ENCODE data around the gene SPARCL1.

The SPARCL1 gene

DNA sequence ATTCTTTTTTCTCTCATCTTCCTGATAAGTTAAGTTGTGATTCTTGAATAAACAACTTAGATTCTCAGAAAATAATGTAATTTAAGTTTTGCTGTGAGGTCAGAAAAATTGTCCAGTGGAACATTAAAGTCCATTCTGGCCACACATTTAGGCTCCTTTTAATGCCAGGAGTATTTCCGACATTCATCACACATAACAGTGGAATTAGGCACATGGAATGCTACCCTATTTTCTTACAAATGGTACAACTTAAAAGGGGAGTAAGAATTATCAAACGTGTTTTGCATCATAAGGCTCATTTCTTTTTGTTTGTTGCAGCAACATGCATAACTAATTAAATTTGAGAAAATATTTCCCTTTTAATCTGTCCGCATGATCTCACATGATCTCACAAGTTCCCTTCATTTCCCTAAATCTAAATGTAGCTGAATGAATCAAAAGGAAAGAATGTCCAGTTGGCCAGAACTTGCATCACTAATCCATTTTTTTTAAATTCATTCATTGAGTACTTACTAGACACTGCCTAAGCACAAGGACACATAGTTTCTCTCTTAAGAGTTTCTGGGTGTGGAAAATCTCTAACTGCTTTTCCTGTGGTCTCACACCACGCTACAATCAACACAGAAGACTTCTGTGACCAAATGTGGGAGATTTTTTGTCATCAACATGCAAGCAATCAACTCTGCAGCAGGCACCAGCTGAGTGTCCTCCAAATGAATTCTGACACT, 22.0 kb downstream of the SPARCL1 start:
- no peaks in the 10 kb centered on the region for H3K79me2 ChIP-seq (ENCODE audit: insufficient read depth, low read length)
- H3F3A ChIP-seq (ENCODE audit: insufficient read depth) = no peaks in the 10 kb centered on the region
- no peaks in the 10 kb centered on the region for H3K27me3 ChIP-seq (ENCODE audit: low read length)
- H3K9me3 ChIP-seq (ENCODE audit: insufficient read depth, low read length) = no peaks in the 10 kb centered on the region
- no peaks in the 10 kb centered on the region for H4K20me1 ChIP-seq (ENCODE audit: low read depth, low read length)
- H3K4me3 ChIP-seq (ENCODE audit: insufficient read depth, low read length, poor library complexity, severe bottlenecking) = no peak overlapping the region
- no peaks in the 10 kb centered on the region for H3K9me2 ChIP-seq (replicated peaks; ENCODE audit: insufficient read depth, low read length)
- no peak for TF ChIP-seq EZH2phosphoT487 (conservative IDR thresholded peaks at IDR 0.05; ENCODE audit: low read length)
- TF ChIP-seq, protein P1, sequence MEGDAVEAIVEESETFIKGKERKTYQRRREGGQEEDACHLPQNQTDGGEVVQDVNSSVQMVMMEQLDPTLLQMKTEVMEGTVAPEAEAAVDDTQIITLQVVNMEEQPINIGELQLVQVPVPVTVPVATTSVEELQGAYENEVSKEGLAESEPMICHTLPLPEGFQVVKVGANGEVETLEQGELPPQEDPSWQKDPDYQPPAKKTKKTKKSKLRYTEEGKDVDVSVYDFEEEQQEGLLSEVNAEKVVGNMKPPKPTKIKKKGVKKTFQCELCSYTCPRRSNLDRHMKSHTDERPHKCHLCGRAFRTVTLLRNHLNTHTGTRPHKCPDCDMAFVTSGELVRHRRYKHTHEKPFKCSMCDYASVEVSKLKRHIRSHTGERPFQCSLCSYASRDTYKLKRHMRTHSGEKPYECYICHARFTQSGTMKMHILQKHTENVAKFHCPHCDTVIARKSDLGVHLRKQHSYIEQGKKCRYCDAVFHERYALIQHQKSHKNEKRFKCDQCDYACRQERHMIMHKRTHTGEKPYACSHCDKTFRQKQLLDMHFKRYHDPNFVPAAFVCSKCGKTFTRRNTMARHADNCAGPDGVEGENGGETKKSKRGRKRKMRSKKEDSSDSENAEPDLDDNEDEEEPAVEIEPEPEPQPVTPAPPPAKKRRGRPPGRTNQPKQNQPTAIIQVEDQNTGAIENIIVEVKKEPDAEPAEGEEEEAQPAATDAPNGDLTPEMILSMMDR (IDR thresholded peaks at IDR 0.05; ENCODE audit: insufficient read depth, low read length, poor library complexity, severe bottlenecking) = no peak
- no peak overlapping the region for H2AFZ ChIP-seq (ENCODE audit: low read depth, low read length, severe bottlenecking)
- no peaks in the 10 kb centered on the region for H3K36me3 ChIP-seq (ENCODE audit: low read length)
- H3K4me2 ChIP-seq (ENCODE audit: low read depth, low read length, poor library complexity, severe bottlenecking) = no peak overlapping the region
- H3K9ac ChIP-seq (ENCODE audit: low read length) = no peak overlapping the region
- H3K27ac ChIP-seq (ENCODE audit: low read depth, low read length) = no peak overlapping the region

DNA sequence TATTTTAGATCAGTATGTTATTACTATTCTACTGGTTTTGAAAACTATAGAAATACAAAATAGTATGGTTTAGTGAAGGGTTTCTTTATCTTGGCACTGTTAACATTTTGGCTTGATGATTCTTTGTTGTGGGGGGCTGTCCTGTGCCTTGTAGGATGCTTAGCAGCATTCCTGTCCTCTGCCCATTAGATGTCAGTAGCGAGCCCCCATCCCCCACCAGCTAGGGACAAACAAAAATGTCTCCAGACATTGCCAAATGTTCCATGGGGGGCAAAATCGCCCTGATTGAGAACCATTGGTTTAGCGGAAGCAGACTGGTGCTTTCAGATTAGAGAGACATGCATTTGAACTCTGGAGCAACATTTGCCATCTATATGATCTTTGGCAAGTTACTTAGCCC, 23.3 kb downstream of the SPARCL1 start:
- TF ChIP-seq EZH2phosphoT487 (conservative IDR thresholded peaks at IDR 0.05; ENCODE audit: low read length) = no peak
- TF ChIP-seq, protein P1 (IDR thresholded peaks at IDR 0.05; ENCODE audit: insufficient read depth, low read length, poor library complexity, severe bottlenecking) = no peak
- H2AFZ ChIP-seq (ENCODE audit: low read depth, low read length, severe bottlenecking) = no peak overlapping the region
- H3K9me2 ChIP-seq (replicated peaks; ENCODE audit: insufficient read depth, low read length) = no peaks in the 10 kb centered on the region
- H3K36me3 ChIP-seq (ENCODE audit: low read length) = no peaks in the 10 kb centered on the region
- no peaks in the 10 kb centered on the region for H3K79me2 ChIP-seq (ENCODE audit: insufficient read depth, low read length)
- H3F3A ChIP-seq (ENCODE audit: insufficient read depth) = no peaks in the 10 kb centered on the region
- H3K9me3 ChIP-seq (ENCODE audit: insufficient read depth, low read length) = no peaks in the 10 kb centered on the region
- no peak overlapping the region for H3K27ac ChIP-seq (ENCODE audit: low read depth, low read length)
- H3K27me3 ChIP-seq (ENCODE audit: low read length) = no peaks in the 10 kb centered on the region
- no peak overlapping the region for H3K4me3 ChIP-seq (ENCODE audit: insufficient read depth, low read length, poor library complexity, severe bottlenecking)
- no peak overlapping the region for H3K4me2 ChIP-seq (ENCODE audit: low read depth, low read length, poor library complexity, severe bottlenecking)
- no peak overlapping the region for H3K9ac ChIP-seq (ENCODE audit: low read length)
- H4K20me1 ChIP-seq (ENCODE audit: low read depth, low read length) = no peaks in the 10 kb centered on the region

DNA sequence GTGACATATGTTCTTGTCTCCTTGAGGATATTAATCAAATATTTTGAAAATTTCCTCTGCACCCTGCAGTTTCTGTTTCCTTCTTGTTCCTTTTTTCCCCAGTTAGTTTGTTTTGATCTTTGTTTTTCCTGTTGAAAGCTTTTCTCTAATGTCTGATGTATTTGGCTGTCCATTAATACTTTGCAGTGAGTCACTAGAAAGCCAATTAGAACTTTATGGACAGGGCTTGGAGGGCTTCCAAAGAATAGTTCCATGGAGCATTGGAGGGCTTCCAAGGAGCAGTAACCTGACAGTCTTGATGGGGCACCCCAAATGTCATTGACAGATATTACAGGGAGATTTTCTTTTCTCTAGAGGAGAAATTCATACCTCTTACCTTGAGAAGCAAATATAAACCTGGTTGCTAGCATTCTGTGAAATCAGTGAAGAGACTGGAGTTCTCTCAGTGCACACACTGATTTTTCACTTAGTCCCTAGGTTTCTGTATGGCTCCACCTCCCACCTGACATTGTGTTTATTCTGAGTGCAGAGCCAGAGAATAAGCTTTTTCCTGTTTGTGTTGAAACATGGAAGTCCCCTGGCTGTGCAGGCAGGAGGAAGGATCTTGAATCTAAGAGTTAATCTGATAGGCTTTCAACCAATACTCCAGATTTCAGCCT, 26.5 kb downstream of the SPARCL1 start:
- Histone ChIP-seq H3K4me2 (ENCODE audit: low read depth, low read length, poor library complexity, severe bottlenecking) (no peak overlapping the region), H3F3A (ENCODE audit: insufficient read depth) (no peaks in the 10 kb centered on the region), H3K9ac (ENCODE audit: low read length) (no peak overlapping the region), H3K79me2 (ENCODE audit: insufficient read depth, low read length) (no peaks in the 10 kb centered on the region), H3K27me3 (ENCODE audit: low read length) (no peaks in the 10 kb centered on the region), H3K9me3 (ENCODE audit: insufficient read depth, low read length) (no peaks in the 10 kb centered on the region), H3K36me3 (ENCODE audit: low read length) (no peaks in the 10 kb centered on the region), H3K9me2 (replicated peaks; ENCODE audit: insufficient read depth, low read length) (no peaks in the 10 kb centered on the region), H2AFZ (ENCODE audit: low read depth, low read length, severe bottlenecking) (no peak overlapping the region), H3K27ac (ENCODE audit: low read depth, low read length) (no peak overlapping the region), H3K4me3 (ENCODE audit: insufficient read depth, low read length, poor library complexity, severe bottlenecking) (no peak overlapping the region), H4K20me1 (ENCODE audit: low read depth, low read length) (no peaks in the 10 kb centered on the region)
- no peak for TF ChIP-seq EZH2phosphoT487 (conservative IDR thresholded peaks at IDR 0.05; ENCODE audit: low read length)
- TF ChIP-seq, protein P1 (IDR thresholded peaks at IDR 0.05; ENCODE audit: insufficient read depth, low read length, poor library complexity, severe bottlenecking) = no peak

Data from SU-DHL-6 (cell line).